ENCODE data around the gene SYT1. TPM values are rescaled to one million over a fixed set of nuclear protein-coding genes. Genes with fewer than 3 reads are reported as not detected.

SYT1 gene
- total and polyA plus RNA-seq, 4 donors: 0.53 to 0.84 (median 0.64) TPM

DNA sequence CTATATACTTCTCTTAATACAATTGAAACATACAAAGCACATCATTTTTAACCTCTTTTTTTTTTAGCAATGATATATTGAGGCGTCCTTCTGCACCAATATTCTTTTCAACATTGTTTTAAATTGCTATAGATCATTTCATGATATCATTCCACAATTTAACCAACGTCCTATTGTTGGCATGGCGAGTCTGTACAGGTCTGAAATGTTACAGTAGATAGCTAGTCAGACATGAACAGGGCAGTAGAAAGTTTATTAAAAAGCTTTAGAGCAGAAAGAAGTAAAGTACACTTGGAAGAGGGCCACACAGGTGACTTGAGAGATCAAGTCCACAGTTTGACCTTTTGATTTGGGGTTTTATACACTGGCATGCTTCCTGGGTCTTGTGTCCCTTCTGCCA is 547.2 kb downstream of the SYT1 start (continued):
- TF ChIP-seq, protein P1, sequence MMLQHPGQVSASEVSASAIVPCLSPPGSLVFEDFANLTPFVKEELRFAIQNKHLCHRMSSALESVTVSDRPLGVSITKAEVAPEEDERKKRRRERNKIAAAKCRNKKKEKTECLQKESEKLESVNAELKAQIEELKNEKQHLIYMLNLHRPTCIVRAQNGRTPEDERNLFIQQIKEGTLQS (IDR thresholded peaks at IDR 0.05): no peak
- TF ChIP-seq TAF1 (conservative IDR thresholded peaks at IDR 0.05) (no peak), NR2F2 (IDR thresholded peaks at IDR 0.05) (no peak), RXRA (IDR thresholded peaks at IDR 0.05) (no peak), HNF4A (conservative IDR thresholded peaks at IDR 0.05) (no peak)

DNA sequence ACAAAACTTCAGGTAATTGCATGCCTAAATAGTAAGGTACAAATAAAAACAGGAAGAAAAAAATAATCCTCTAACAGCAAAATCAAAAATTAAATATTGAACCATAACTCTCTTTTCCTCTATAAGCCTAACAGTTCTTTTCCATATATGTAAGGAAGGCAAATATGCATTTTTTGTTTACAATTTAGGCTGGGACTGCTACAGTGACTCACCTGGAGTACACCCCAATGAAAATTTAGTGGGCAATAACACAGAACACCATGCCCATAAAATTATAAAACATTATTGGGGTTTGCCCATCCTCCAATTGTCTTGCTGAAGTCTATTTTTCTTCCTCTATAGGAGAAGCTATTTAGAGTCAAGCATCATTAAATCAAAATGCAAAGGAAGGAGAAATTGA is 549.2 kb downstream of the SYT1 start:
- Histone ChIP-seq H3K36me3 (ENCODE audit: control insufficient read depth in 4 of 4, insufficient read depth in 3 of 4, low read depth in 1 of 4, low read length in 3 of 4) (no peaks in the 10 kb centered on the region), H3K4me1 (ENCODE audit: control insufficient read depth in 4 of 4, insufficient read depth in 4 of 4, low read length in 3 of 4) (no peaks in the 10 kb centered on the region), H3K27me3 (ENCODE audit: control insufficient read depth in 4 of 4, insufficient read depth in 4 of 4, low read length in 3 of 4) (no peaks in the 10 kb centered on the region), H3K9ac (ENCODE audit: low read depth in 1 of 2, low read length in 2 of 2) (no peak overlapping the region), H3K4me3 (ENCODE audit: low read depth in 1 of 3, low read length in 3 of 3) (no peak overlapping the region), H3K27ac (ENCODE audit: low read depth in 1 of 2, low read length in 2 of 2) (no peak overlapping the region), H3K9me3 (ENCODE audit: control insufficient read depth in 4 of 4, low read length in 3 of 4) (no peaks in the 10 kb centered on the region)
- TF ChIP-seq TAF1 (conservative IDR thresholded peaks at IDR 0.05) (no peak), GABPA (IDR thresholded peaks at IDR 0.05 in 1 of 2, conservative IDR thresholded peaks at IDR 0.05 in 1 of 2) (no peak), REST (IDR thresholded peaks at IDR 0.05) (no peak), FOXA2 (IDR thresholded peaks at IDR 0.05) (no peak), YY1 (IDR thresholded peaks at IDR 0.05) (no peak), FOXA1 (IDR thresholded peaks at IDR 0.05) (no peak), RXRA (IDR thresholded peaks at IDR 0.05) (no peak), EGR1 (IDR thresholded peaks at IDR 0.05; ENCODE audit: low read depth in 2 of 2) (no peak), HNF4A (conservative IDR thresholded peaks at IDR 0.05) (no peak), RAD21 (IDR thresholded peaks at IDR 0.05) (no peak), JUND (IDR thresholded peaks at IDR 0.05) (no peak), CTCF (IDR thresholded peaks at IDR 0.05; ENCODE audit: low read depth, low read length, missing input control) (no peak), HNF4G (IDR thresholded peaks at IDR 0.05) (no peak), SP1 (IDR thresholded peaks at IDR 0.05) (no peak)
- TF ChIP-seq, protein P1 (IDR thresholded peaks at IDR 0.05): no peak
- TF ChIP-seq, protein P2, sequence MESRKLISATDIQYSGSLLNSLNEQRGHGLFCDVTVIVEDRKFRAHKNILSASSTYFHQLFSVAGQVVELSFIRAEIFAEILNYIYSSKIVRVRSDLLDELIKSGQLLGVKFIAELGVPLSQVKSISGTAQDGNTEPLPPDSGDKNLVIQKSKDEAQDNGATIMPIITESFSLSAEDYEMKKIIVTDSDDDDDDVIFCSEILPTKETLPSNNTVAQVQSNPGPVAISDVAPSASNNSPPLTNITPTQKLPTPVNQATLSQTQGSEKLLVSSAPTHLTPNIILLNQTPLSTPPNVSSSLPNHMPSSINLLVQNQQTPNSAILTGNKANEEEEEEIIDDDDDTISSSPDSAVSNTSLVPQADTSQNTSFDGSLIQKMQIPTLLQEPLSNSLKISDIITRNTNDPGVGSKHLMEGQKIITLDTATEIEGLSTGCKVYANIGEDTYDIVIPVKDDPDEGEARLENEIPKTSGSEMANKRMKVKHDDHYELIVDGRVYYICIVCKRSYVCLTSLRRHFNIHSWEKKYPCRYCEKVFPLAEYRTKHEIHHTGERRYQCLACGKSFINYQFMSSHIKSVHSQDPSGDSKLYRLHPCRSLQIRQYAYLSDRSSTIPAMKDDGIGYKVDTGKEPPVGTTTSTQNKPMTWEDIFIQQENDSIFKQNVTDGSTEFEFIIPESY (IDR thresholded peaks at IDR 0.05): no peak
- TF ChIP-seq, protein P3, sequence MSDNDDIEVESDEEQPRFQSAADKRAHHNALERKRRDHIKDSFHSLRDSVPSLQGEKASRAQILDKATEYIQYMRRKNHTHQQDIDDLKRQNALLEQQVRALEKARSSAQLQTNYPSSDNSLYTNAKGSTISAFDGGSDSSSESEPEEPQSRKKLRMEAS (IDR thresholded peaks at IDR 0.05): no peak
- DNase-seq (ENCODE audit: low spot score): no peak

All from liver (tissue), 9 donors.